ENCODE data around the gene ULK4.
"Not testable (repeated sequence)": the region's sequence is repeated elsewhere in the genome, so short reads cannot be mapped to it uniquely, and the experiment has no call there.

Gene ULK4

DNA sequence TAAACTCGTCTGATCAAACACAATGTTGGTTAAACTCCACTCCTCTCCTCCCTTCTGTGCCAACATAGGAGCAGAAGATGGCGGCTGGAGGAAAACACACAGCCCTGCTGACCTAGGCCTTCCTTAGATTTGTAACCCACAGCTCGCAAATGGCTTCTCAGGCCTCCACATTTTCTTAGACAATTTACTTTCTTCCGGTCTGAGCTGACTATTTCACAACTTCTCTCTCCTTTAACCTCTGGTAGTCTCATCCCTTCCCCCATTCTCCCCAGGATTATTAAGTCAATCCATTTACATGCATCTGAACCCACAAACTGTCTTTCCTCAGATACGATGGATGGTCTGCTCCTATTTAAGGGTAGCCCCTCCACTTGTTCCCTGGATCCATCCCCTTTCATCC, 25.7 kb upstream of the ULK4 start:
- H3K27ac ChIP-seq, result no peak overlapping the region
- TF ChIP-seq, protein P1, sequence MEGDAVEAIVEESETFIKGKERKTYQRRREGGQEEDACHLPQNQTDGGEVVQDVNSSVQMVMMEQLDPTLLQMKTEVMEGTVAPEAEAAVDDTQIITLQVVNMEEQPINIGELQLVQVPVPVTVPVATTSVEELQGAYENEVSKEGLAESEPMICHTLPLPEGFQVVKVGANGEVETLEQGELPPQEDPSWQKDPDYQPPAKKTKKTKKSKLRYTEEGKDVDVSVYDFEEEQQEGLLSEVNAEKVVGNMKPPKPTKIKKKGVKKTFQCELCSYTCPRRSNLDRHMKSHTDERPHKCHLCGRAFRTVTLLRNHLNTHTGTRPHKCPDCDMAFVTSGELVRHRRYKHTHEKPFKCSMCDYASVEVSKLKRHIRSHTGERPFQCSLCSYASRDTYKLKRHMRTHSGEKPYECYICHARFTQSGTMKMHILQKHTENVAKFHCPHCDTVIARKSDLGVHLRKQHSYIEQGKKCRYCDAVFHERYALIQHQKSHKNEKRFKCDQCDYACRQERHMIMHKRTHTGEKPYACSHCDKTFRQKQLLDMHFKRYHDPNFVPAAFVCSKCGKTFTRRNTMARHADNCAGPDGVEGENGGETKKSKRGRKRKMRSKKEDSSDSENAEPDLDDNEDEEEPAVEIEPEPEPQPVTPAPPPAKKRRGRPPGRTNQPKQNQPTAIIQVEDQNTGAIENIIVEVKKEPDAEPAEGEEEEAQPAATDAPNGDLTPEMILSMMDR (IDR thresholded peaks at IDR 0.05; ENCODE audit: low read depth, low read length, missing control alignments), result no peak
- in situ Hi-C loops (cut with HindIII; ENCODE audit: low pct_ligation_motif_present, low sequenced_read_pairs), result no loop called here

DNA sequence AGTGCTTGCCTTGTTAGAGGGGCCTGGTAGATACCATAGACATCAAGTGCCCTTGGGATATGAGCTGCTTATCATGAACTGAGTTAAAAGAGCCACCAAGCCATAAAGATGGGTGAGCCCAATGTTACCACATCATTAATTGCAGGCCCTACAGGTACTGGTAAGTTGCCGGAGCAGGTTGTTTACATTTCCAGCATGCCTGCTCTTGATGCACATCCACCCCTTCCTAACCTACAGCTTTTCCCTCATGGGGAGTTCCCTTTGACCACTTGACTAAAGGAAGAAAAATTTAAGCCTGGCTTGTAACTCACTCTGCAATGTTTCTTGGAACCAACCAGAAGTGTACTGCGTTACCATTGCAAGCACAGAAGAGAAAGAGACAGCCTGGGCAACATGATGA, 24.7 kb upstream of the ULK4 start:
- no peak overlapping the region for H3K27ac ChIP-seq
- TF ChIP-seq, protein P1 (IDR thresholded peaks at IDR 0.05; ENCODE audit: low read depth, low read length, missing control alignments), result no peak
- no peak overlapping the region for H3K4me3 ChIP-seq (ENCODE audit: low read depth, low read length)
- in situ Hi-C loops (cut with HindIII; ENCODE audit: low pct_ligation_motif_present, low sequenced_read_pairs), result no loop called here
- DNase-seq, result no peak
- no peaks in the 10 kb centered on the region for H3K27me3 ChIP-seq (replicated peaks)
- no peaks in the 10 kb centered on the region for H3K36me3 ChIP-seq (replicated peaks)

More for the DNA sequence above, 25.7 kb upstream of the ULK4 start:
- Histone ChIP-seq H3K36me3 (replicated peaks) (no peaks in the 10 kb centered on the region), H3K4me3 (ENCODE audit: low read depth, low read length) (no peak overlapping the region), H3K27me3 (replicated peaks) (no peaks in the 10 kb centered on the region)
- no peak for DNase-seq

DNA sequence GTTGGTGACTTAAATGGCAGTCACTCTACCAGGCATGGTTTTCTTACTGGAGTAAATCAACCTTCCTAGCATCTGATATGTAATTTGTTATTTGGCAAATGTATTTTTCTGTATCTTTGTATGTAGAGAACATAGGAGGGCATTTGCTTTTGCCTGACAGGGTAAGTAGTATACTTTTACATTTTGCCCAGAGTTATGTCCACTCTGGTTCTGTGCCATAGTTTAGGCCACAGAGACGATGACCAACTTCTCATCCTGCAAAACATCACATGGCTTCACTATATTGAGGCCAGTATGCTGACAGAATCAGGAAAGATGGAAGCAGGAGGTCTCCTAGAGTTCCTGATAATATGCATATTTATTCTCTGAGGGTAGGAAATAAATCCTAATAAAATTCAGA, 23.1 kb upstream of the ULK4 start:
- DNase-seq, result no peak
- Histone ChIP-seq H3K36me3 (replicated peaks) (no peaks in the 10 kb centered on the region), H3K27me3 (replicated peaks) (no peaks in the 10 kb centered on the region), H3K27ac (no peak overlapping the region), H3K4me3 (ENCODE audit: low read depth, low read length) (no peak overlapping the region)
- TF ChIP-seq, protein P1 (IDR thresholded peaks at IDR 0.05; ENCODE audit: low read depth, low read length, missing control alignments), result no peak
- in situ Hi-C loops (cut with HindIII; ENCODE audit: low pct_ligation_motif_present, low sequenced_read_pairs), result no loop called here

DNA sequence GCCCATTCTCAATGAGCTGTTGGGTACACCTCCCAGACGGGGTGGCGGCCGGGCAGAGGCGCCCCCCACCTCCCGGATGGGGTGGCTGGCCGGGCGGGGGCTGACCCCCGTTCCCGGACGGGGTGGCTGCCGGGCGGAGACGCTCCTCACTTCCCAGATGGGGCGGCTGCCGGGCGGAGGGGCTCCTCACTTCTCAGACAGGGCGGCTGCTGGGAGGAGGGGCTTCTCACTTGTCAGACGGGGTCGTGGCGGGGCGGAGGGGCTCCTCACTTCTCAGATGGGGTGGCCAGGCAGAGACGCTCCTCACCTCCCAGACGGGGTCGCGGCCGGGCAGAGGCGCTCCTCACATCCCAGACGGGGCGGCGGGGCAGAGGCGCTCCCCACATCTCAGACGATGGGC, 21.2 kb upstream of the ULK4 start:
- H3K4me3 ChIP-seq (ENCODE audit: low read depth, low read length); H3K27ac ChIP-seq; DNase-seq; in situ Hi-C loops (cut with HindIII; ENCODE audit: low pct_ligation_motif_present, low sequenced_read_pairs); H3K27me3 ChIP-seq (replicated peaks); H3K36me3 ChIP-seq (replicated peaks): not testable (repeated sequence)

DNA sequence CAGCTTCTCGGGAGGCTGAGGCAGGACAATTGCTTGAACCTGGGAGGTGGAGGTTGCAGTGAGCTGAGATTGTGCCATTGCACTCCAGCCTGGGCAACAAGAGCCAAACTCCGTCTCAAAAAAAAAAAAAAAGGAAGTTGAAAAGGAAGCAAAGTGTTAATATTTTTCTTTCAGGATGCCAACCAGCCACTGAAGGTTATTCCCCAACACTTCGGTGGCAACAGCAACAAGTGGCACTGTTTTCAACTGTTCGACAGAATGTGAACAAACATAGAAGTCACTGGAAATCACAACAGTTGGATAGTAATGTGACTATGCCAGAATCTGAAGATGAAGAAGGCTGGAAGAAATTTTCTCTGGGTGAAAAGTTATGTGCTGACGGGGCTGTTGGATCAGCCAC, 15.5 kb upstream of the ULK4 start:
- H3K27ac ChIP-seq; H3K36me3 ChIP-seq (replicated peaks); H3K27me3 ChIP-seq (replicated peaks); in situ Hi-C loops (cut with HindIII; ENCODE audit: low pct_ligation_motif_present, low sequenced_read_pairs); H3K4me3 ChIP-seq (ENCODE audit: low read depth, low read length); DNase-seq: not testable (repeated sequence)

DNA sequence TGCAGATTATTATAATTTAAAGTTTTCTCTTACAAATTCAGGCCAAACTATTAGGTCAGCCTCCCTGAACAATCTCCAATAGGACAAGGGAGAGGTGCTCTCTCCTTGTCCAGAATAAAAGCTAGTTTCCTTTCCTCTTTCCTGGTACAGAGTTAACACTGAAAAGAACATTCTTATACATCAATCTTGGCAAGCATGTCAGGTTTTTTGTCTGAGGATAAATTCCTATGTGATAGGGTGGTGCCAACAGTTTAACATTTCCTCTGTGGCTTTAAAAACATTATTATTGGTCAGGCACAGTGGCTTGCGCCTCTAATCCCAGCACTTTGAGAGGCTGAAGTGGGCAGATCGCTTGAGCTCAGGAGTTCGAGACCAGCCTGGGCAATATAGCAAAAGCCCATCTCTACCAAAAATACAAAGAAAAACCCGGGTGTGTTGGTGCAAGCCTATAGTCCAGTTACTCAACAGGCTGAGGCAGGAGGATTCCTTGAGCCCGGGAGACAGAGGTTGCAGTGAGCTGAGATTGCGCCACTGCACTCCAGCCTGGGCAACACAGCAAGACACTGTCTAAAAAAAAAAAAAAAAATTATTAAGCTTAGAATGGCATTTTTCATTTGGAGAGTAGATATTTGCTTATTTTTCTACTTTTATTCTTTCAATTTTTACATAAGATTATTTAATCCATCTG, 13.7 kb upstream of the ULK4 start:
- H3K27me3 ChIP-seq (replicated peaks), result no peaks in the 10 kb centered on the region
- DNase-seq, result no peak
- no peak overlapping the region for H3K27ac ChIP-seq
- in situ Hi-C loops (cut with HindIII; ENCODE audit: low pct_ligation_motif_present, low sequenced_read_pairs), result no loop called here
- no peaks in the 10 kb centered on the region for H3K36me3 ChIP-seq (replicated peaks)
- TF ChIP-seq, protein P1 (IDR thresholded peaks at IDR 0.05; ENCODE audit: low read depth, low read length, missing control alignments), result no peak
- no peak overlapping the region for H3K4me3 ChIP-seq (ENCODE audit: low read depth, low read length)

DNA sequence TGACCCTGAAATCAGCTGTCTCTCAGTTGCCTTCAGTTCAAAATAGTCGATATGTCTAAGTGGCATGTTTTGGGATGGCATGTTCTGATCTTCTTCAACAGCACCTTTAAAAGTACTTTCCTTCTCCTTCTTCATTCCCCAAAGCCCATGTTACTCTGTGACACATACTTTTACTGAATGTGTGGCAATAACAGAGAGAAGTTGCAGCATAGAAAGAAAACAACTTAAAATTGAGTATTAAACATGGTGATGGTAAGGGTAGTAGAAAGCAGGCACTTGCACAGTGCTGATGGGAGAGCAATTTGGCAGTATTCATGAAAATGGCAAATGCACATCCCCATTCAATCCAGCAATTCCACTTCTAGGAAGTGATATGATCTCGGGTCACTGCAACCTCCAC, 12.3 kb upstream of the ULK4 start:
- no peak overlapping the region for H3K27ac ChIP-seq
- no peaks in the 10 kb centered on the region for H3K36me3 ChIP-seq (replicated peaks)
- in situ Hi-C loops (cut with HindIII; ENCODE audit: low pct_ligation_motif_present, low sequenced_read_pairs), result no loop called here
- TF ChIP-seq, protein P1 (IDR thresholded peaks at IDR 0.05; ENCODE audit: low read depth, low read length, missing control alignments), result no peak
- H3K27me3 ChIP-seq (replicated peaks), result no peaks in the 10 kb centered on the region
- no peak for DNase-seq
- no peak overlapping the region for H3K4me3 ChIP-seq (ENCODE audit: low read depth, low read length)

Measured in brain microvascular endothelial cell (primary cell).